A549 (cell line): Measurements from ENCODE around the gene GTF2H2C. TPM values are rescaled to one million over a fixed set of nuclear protein-coding genes. Genes with fewer than 3 reads are reported as not detected.
A peak's percentile ranks its signal among the peaks of the same experiment; 100 is the strongest.

Experiments used
- ATAC-seq, 2 experiments: fragments of 200-7000 bp in 1 of 2; fragments of >200 bp in 1 of 2; cut with Nextera tagmentation in 1 of 2; cut with Tn5 transposase in 1 of 2; 3 replicates each; pipeline versions ENCODE4 v1.8.0 to v1.9.1; 2018 to 2020; ENCODE audit warnings: mild to moderate bottlenecking in 1 of 2, moderate library complexity in 1 of 2
- CTCF ChIA-PET: fragments of 300-600 bp; sonication (Branson Sonifier 250); formaldehyde crosslinking; extraction: SDS; loops from one replicate; lab custom pipeline; 2021; ENCODE audit warnings: antibody characterized with exemption, inconsistent platforms; lab: Yijun Ruan, JAX
- POLR2A ChIA-PET: fragments of 350-600 bp; formaldehyde crosslinking; extraction: SDS; loops from one replicate; lab custom pipeline; 2021; ENCODE audit warnings: antibody characterized with exemption, inconsistent platforms; lab: Yijun Ruan, JAX
- DNase-seq, 2 experiments: peaks; one replicate each; pipeline versions ENCODE4 v3.0.0 to v3.0.0-alpha.2; 2011 to 2016; ENCODE audit warnings: low read depth in 1 of 2, low spot score in 1 of 2
- FAIRE-seq: peaks from 2 replicates; lab custom pipeline; 2011; peaks lifted over from hg19 to GRCh38; lab: Jason Lieb, UNC
- H3K27ac ChIP-seq, 2 experiments: fragments of >200 bp; sonication (Bioruptor Twin); formaldehyde crosslinking; 3 replicates each; pipeline ENCODE4 v1.5.1; 2016 to 2017
- H3K4me1 ChIP-seq: fragments of >200 bp; sonication (Bioruptor Twin); formaldehyde crosslinking; 3 replicates; pipeline ENCODE4 v1.6.1; 2016
- H3K4me2 ChIP-seq: fragments of >200 bp; sonication (Bioruptor Twin); formaldehyde crosslinking; 3 replicates; pipeline ENCODE4 v1.6.1; 2016
- H3K4me3 ChIP-seq: fragments of >200 bp; sonication (Bioruptor Twin); formaldehyde crosslinking; 3 replicates; pipeline ENCODE4 v1.5.1; 2016
- H3K9me3 ChIP-seq: fragments of >200 bp; sonication (Bioruptor Twin); formaldehyde crosslinking; 3 replicates; pipeline ENCODE4 v1.6.1; 2016
- CBX2 ChIP-seq: fragments of 200-600 bp; sonication (generic); IDR thresholded peaks from 2 replicates; pipeline ENCODE4 v1.6.1; 2016; ENCODE audit warnings: low read depth, mild to moderate bottlenecking, borderline replicate concordance
- CBX8 ChIP-seq: fragments of 200-600 bp; sonication (generic); IDR thresholded peaks from 2 replicates; pipeline ENCODE4 v1.6.1; 2016
- CEBPB ChIP-seq, 2 experiments: fragments of >200 bp in 1 of 2; sonication (Bioruptor Twin) in 1 of 2; formaldehyde crosslinking in 1 of 2; IDR thresholded peaks; 2 replicates each; pipeline ENCODE4 v1.6.1; 2012 to 2016
- EHF ChIP-seq: fragments of 250-450 bp; sonication (Bioruptor Pico); IDR thresholded peaks from 2 replicates; pipeline ENCODE4 v1.5.0; 2020; ENCODE audit warnings: mild to moderate bottlenecking
- ELK1 ChIP-seq: fragments of 150-350 bp; IDR thresholded peaks from 2 replicates; pipeline ENCODE4 v1.6.1; 2014; ENCODE audit warnings: low read depth, mild to moderate bottlenecking, low read length
- FOSL2 ChIP-seq, 2 experiments: fragments of 450-650 bp in 1 of 2; fragments of >200 bp in 1 of 2; sonication (Bioruptor Twin) in 1 of 2; formaldehyde crosslinking; IDR thresholded peaks; 2 replicates each; pipeline versions ENCODE4 v1.5.0 to v1.6.1; 2016 to 2020; ENCODE audit warnings: mild to moderate bottlenecking in 1 of 2, moderate library complexity in 1 of 2
- FOXS1 ChIP-seq: fragments of 250-450 bp; sonication (Bioruptor Pico); IDR thresholded peaks from 2 replicates; pipeline ENCODE4 v1.5.0; 2020; ENCODE audit warnings: mild to moderate bottlenecking, moderate library complexity
- GATA3 ChIP-seq: IDR thresholded peaks from 2 replicates; pipeline ENCODE4 v1.6.1; 2012; ENCODE audit warnings: borderline replicate concordance
- HES2 ChIP-seq: fragments of >200 bp; sonication (Bioruptor Twin); formaldehyde crosslinking; IDR thresholded peaks from 2 replicates; pipeline ENCODE4 v1.6.1; 2016
- HOXA7 ChIP-seq: fragments of 250-450 bp; sonication (Bioruptor Pico); IDR thresholded peaks from 2 replicates; pipeline ENCODE4 v1.5.0; 2020; ENCODE audit warnings: mild to moderate bottlenecking, moderate library complexity
- JUN ChIP-seq, 2 experiments: fragments of >200 bp; sonication (Bioruptor Twin); formaldehyde crosslinking; IDR thresholded peaks; 2 replicates in 1 of 2; 3 replicates in 1 of 2; pipeline ENCODE4 v1.6.1; 2016 to 2017
- JUNB ChIP-seq: fragments of >200 bp; sonication (Bioruptor Twin); formaldehyde crosslinking; IDR thresholded peaks from 2 replicates; pipeline ENCODE4 v1.6.1; 2016
- NPAS2 ChIP-seq: fragments of 250-450 bp; sonication (Bioruptor Pico); IDR thresholded peaks from 2 replicates; pipeline ENCODE4 v1.8.0; 2022; ENCODE audit warnings: mild to moderate bottlenecking, moderate library complexity, borderline replicate concordance
- POLR2A ChIP-seq: IDR thresholded peaks from 2 replicates; pipeline ENCODE4 v1.6.1; 2012; ENCODE audit warnings: mild to moderate bottlenecking, low read length
- POLR2AphosphoS2 ChIP-seq: conservative IDR thresholded peaks from 2 replicates; pipeline ENCODE4 v1.6.1; 2012; ENCODE audit warnings: low read length, improper control_type of control experiment, inconsistent platforms
- RCOR1 ChIP-seq: fragments of 150-350 bp; IDR thresholded peaks from 2 replicates; pipeline ENCODE4 v1.6.1; 2014; ENCODE audit warnings: antibody characterized with exemption, low read length, low read depth
- RNF2 ChIP-seq: fragments of 200-600 bp; sonication (generic); IDR thresholded peaks from 2 replicates; pipeline ENCODE4 v1.6.1; 2016; ENCODE audit warnings: low read depth, mild to moderate bottlenecking, antibody characterized with exemption, moderate library complexity, borderline replicate concordance
- TFCP2L1 ChIP-seq: fragments of 250-450 bp; sonication (Bioruptor Pico); IDR thresholded peaks from 2 replicates; pipeline ENCODE4 v1.5.0; 2021; ENCODE audit warnings: mild to moderate bottlenecking
- ZC3H11A ChIP-seq: fragments of 450-650 bp; IDR thresholded peaks from 2 replicates; pipeline ENCODE4 v1.6.1; 2014; ENCODE audit warnings: antibody characterized with exemption, mild to moderate bottlenecking
- ZSCAN20 ChIP-seq: fragments of 250-450 bp; sonication (Bioruptor Pico); IDR thresholded peaks from 2 replicates; pipeline ENCODE4 v1.8.0; 2022; ENCODE audit warnings: mild to moderate bottlenecking, moderate library complexity
- WGBS: methylation state at CpG from one replicate; pipeline ENCODE4 v1.1.6; 2017; ENCODE audit errors: missing lambda C conversion rate; 5-methylcytosine and 5-hydroxymethylcytosine counted together
- polyA plus RNA-seq, 4 experiments: library from polyadenylated mRNA; depleted of rRNA in 3 of 4; stranded (reverse); fragments of >200 nt; fragmentation: RNase III in 1 of 4; extraction: RNeasy Plus Mini Kit Qiagen cat#74134 plus additional on column Dnase treatment in 1 of 4; gene quantifications; 2 replicates in 3 of 4; 3 replicates in 1 of 4; pipeline ENCODE4 v1.2.3, GENCODE V29; 2011 to 2017
- TF ChIP-seq, protein P1 (sequence below): IDR thresholded peaks from 2 replicates; pipeline ENCODE4 v1.6.1; 2012; ENCODE audit warnings: low read depth, borderline replicate concordance
- TF ChIP-seq, protein P2 (sequence below): fragments of 250-450 bp; sonication (Bioruptor Pico); IDR thresholded peaks from 2 replicates; pipeline ENCODE4 v1.5.0; 2021; ENCODE audit warnings: mild to moderate bottlenecking, moderate library complexity, borderline replicate concordance
- TF ChIP-seq, protein P3 (sequence below): IDR thresholded peaks from 2 replicates; pipeline ENCODE4 v1.6.1; 2012
- TF ChIP-seq, protein P4 (sequence below): fragments of 250-450 bp; sonication (Bioruptor Pico); IDR thresholded peaks from 2 replicates; pipeline ENCODE4 v1.5.0; 2020; ENCODE audit warnings: low read depth, mild to moderate bottlenecking, moderate library complexity
- TF ChIP-seq, protein P5 (sequence below): IDR thresholded peaks from 2 replicates; pipeline ENCODE4 v1.6.1; 2012

Gene GTF2H2C
- polyA plus RNA-seq, 2 of the 4 experiments (the other 2 are of a cell fraction): 46.8 to 62.6 TPM

DNA sequence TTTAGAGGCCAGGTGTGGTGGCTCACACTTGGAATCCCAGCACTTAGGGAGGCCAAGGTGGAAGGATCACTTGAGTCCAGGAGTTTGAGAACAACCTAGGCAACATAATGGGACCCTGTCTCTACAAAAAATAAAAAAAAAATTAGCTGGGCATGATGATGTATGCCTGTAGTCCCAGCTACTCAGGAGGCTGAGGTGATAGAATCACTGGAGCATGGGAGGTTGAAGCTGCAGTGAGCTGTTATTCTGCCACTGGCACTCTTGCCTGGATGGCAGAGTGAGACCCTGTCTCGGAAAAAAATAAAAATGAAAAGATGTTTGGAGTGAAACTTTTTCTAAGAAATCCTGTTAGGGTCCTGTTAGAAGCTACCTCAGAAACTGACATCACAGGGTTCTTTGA is 43.2 kb upstream of the GTF2H2C start:
- Histone ChIP-seq H3K4me1 (peaks cover 71% of the 10 kb centered on the region), H3K4me3 (no peak overlapping the region), H3K4me2 (peak overlapping the region; percentile 77), H3K27ac (peak overlapping the region; percentile 46 to 59), H3K9me3 (no peaks in the 10 kb centered on the region)
- POLR2A ChIA-PET: no interaction called here
- WGBS: 86% methylated on average over 1 of the region's 1 CpG
- no peak for TF ChIP-seq CBX2
- no peak for TF ChIP-seq HOXA7
- no peak for TF ChIP-seq RCOR1
- TF ChIP-seq ZC3H11A: no peak
- no peak for TF ChIP-seq POLR2A
- no peak for TF ChIP-seq FOSL2 (IDR thresholded peaks at IDR 0.05)
- no peak for TF ChIP-seq FOSL2 (CRISPR knock-in tag; IDR thresholded peaks at IDR 0.05)
- TF ChIP-seq, protein P1, sequence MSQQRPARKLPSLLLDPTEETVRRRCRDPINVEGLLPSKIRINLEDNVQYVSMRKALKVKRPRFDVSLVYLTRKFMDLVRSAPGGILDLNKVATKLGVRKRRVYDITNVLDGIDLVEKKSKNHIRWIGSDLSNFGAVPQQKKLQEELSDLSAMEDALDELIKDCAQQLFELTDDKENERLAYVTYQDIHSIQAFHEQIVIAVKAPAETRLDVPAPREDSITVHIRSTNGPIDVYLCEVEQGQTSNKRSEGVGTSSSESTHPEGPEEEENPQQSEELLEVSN: no peak
- TF ChIP-seq ZSCAN20 (CRISPR knock-in tag): no peak
- TF ChIP-seq EHF (CRISPR knock-in tag): no peak
- no peak for TF ChIP-seq POLR2AphosphoS2
- no peak for TF ChIP-seq CBX8
- no peak for TF ChIP-seq FOXS1 (CRISPR knock-in tag)
- TF ChIP-seq, protein P2, sequence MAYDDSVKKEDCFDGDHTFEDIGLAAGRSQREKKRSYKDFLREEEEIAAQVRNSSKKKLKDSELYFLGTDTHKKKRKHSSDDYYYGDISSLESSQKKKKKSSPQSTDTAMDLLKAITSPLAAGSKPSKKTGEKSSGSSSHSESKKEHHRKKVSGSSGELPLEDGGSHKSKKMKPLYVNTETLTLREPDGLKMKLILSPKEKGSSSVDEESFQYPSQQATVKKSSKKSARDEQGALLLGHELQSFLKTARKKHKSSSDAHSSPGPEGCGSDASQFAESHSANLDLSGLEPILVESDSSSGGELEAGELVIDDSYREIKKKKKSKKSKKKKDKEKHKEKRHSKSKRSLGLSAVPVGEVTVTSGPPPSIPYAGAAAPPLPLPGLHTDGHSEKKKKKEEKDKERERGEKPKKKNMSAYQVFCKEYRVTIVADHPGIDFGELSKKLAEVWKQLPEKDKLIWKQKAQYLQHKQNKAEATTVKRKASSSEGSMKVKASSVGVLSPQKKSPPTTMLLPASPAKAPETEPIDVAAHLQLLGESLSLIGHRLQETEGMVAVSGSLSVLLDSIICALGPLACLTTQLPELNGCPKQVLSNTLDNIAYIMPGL: no peak
- TF ChIP-seq ELK1: no peak
- TF ChIP-seq, protein P3, sequence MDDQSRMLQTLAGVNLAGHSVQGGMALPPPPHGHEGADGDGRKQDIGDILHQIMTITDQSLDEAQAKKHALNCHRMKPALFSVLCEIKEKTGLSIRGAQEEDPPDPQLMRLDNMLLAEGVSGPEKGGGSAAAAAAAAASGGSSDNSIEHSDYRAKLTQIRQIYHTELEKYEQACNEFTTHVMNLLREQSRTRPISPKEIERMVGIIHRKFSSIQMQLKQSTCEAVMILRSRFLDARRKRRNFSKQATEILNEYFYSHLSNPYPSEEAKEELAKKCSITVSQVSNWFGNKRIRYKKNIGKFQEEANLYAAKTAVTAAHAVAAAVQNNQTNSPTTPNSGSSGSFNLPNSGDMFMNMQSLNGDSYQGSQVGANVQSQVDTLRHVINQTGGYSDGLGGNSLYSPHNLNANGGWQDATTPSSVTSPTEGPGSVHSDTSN: no peak
- no peak for DNase-seq
- ATAC-seq: peak in 1 of 2 experiments; percentile 18; a peak in 2 of 6 replicates
- no peak for FAIRE-seq
- CTCF ChIA-PET: interaction anchor here (0.8 to 0.9 kb wide), 2 partner anchors 13 to 108 kb away, joined by 3 read pairs; no protein-coding TSS in a partner anchor

- FAIRE-seq: peak; percentile 88
- Histone ChIP-seq H3K4me1 (peaks cover 64% of the 10 kb centered on the region), H3K4me2 (peak overlapping the region; percentile 77), H3K9me3 (no peaks in the 10 kb centered on the region), H3K27ac (peak overlapping the region; percentile 46 to 59; a peak in 5 of 6 replicates), H3K4me3 (peak overlapping the region; percentile 18; the same call in 2 of the 3 replicates)
- ChIA-PET POLR2A (no interaction called here), CTCF (no interaction called here)
- ATAC-seq: peak; percentile 37 to 74; a peak in 3 of 6 replicates
- peak in 1 of 2 experiments; percentile 73 for DNase-seq
- no peak for TF ChIP-seq FOSL2 (IDR thresholded peaks at IDR 0.05)
- TF ChIP-seq FOSL2 (CRISPR knock-in tag; IDR thresholded peaks at IDR 0.05): peak; percentile 5; the same call in 1 of the 2 replicates
- TF ChIP-seq, protein P1: no peak
- no peak for TF ChIP-seq POLR2AphosphoS2
- TF ChIP-seq GATA3: peak; percentile 50; the same call in 1 of the 2 replicates
- TF ChIP-seq JUN (IDR thresholded peaks at IDR 0.05): peak; percentile 37 to 56; a peak in 3 of 5 replicates
- TF ChIP-seq NPAS2 (CRISPR knock-in tag): no peak
- TF ChIP-seq FOXS1 (CRISPR knock-in tag): no peak
- peak; percentile 26; the same call in 1 of the 2 replicates for TF ChIP-seq JUNB
- TF ChIP-seq, protein P4, sequence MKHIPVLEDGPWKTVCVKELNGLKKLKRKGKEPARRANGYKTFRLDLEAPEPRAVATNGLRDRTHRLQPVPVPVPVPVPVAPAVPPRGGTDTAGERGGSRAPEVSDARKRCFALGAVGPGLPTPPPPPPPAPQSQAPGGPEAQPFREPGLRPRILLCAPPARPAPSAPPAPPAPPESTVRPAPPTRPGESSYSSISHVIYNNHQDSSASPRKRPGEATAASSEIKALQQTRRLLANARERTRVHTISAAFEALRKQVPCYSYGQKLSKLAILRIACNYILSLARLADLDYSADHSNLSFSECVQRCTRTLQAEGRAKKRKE (CRISPR knock-in tag): no peak
- no peak for TF ChIP-seq RCOR1
- TF ChIP-seq HES2: no peak
- TF ChIP-seq RNF2: no peak
- TF ChIP-seq, protein P5, sequence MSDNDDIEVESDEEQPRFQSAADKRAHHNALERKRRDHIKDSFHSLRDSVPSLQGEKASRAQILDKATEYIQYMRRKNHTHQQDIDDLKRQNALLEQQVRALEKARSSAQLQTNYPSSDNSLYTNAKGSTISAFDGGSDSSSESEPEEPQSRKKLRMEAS: peak; percentile 26; the same call in 1 of the 2 replicates
- TF ChIP-seq TFCP2L1 (CRISPR knock-in tag): no peak
- peak in 1 of 2 experiments; percentile 31; a peak in 1 of 4 replicates for TF ChIP-seq CEBPB (IDR thresholded peaks at IDR 0.05)
- 2% methylated on average over 4 of the region's 4 CpGs for WGBS
Measured at GRCh38 chr5:69517763-69518212, 42.2 kb upstream of the GTF2H2C start.
